Vagina (tissue), 2 donors: Measurements from ENCODE around the gene ADGRG2. TPM values are rescaled to one million over a fixed set of nuclear protein-coding genes. Genes with fewer than 3 reads are reported as not detected.
"Not testable (repeated sequence)": the region's sequence is repeated elsewhere in the genome, so short reads cannot be mapped to it uniquely, and the experiment has no call there.

Experiments
- DNase-seq, 2 donors: peaks; one replicate each; pipeline ENCODE4 v3.0.0-alpha.2; 2017; ENCODE audit errors: extremely low spot score in 2 of 2
- H3K27ac ChIP-seq: fragments of 200-600 bp; sonication (generic); one replicate; pipeline ENCODE4 v1.5.1; 2019
- H3K27me3 ChIP-seq: fragments of 200-600 bp; sonication (generic); one replicate; pipeline ENCODE4 v1.5.1; 2019
- H3K36me3 ChIP-seq, 2 donors: fragments of 200-600 bp; sonication (generic); one replicate each; pipeline ENCODE4 v1.5.1; 2017 to 2019
- H3K4me1 ChIP-seq: fragments of 200-600 bp; sonication (generic); one replicate; pipeline ENCODE4 v1.5.1; 2019
- H3K4me3 ChIP-seq, 2 donors: fragments of 200-600 bp; sonication (generic); 1 replicate in 1 of 2; 2 replicates in 1 of 2; pipeline ENCODE4 v1.5.1; 2016 to 2019
- H3K9me3 ChIP-seq: fragments of 200-600 bp; sonication (generic); one replicate; pipeline ENCODE4 v1.5.1; 2019
- POLR2A ChIP-seq, 2 donors: fragments of 450-650 bp; IDR thresholded peaks; one replicate each; pipeline ENCODE4 v1.6.1; 2017; ENCODE audit warnings: antibody characterized with exemption in 2 of 2, mild to moderate bottlenecking in 2 of 2, moderate library complexity in 2 of 2
- POLR2AphosphoS5 ChIP-seq, 2 donors: sonication (generic); formaldehyde crosslinking; IDR thresholded peaks; one replicate each; pipeline ENCODE4 v1.9.0; 2017; ENCODE audit warnings: antibody characterized with exemption in 2 of 2, mild to moderate bottlenecking in 2 of 2, low read depth in 1 of 2; ENCODE audit not compliant: insufficient read depth in 1 of 2
- intact Hi-C: fragments of 100-400 bp; cut with DNase I; formaldehyde crosslinking; loops from one replicate; pipeline ENCODE4 v1.15.1; 2023
- total RNA-seq: library from RNA; depleted of rRNA; stranded (reverse); fragments of >200 nt; gene quantifications from one replicate; pipeline ENCODE4 v1.2.3, GENCODE V29; 2016
- TF ChIP-seq, protein P1 (sequence below), 3 experiments: fragments of 450-650 bp in 2 of 3; fragments of 200-600 bp in 1 of 3; sonication (generic) in 1 of 3; IDR thresholded peaks; one replicate each; pipeline ENCODE4 v1.5.1; 2017 to 2019; ENCODE audit warnings: antibody characterized with exemption in 3 of 3, mild to moderate bottlenecking in 2 of 3, moderate library complexity in 2 of 3

ADGRG2 gene
- total RNA-seq, 1 donor from 2014 or later, result 2.0 TPM

- H3K9me3 ChIP-seq, result no peaks in the 10 kb centered on the region
- H3K4me1 ChIP-seq, result no peaks in the 10 kb centered on the region
- intact Hi-C loops, result no loop called here
- TF ChIP-seq POLR2A (IDR thresholded peaks at IDR 0.05) (no peak), POLR2AphosphoS5 (IDR thresholded peaks at IDR 0.05; ENCODE audit: insufficient read depth in 1 of 2, low read depth in 1 of 2) (no peak)
- TF ChIP-seq, protein P1, sequence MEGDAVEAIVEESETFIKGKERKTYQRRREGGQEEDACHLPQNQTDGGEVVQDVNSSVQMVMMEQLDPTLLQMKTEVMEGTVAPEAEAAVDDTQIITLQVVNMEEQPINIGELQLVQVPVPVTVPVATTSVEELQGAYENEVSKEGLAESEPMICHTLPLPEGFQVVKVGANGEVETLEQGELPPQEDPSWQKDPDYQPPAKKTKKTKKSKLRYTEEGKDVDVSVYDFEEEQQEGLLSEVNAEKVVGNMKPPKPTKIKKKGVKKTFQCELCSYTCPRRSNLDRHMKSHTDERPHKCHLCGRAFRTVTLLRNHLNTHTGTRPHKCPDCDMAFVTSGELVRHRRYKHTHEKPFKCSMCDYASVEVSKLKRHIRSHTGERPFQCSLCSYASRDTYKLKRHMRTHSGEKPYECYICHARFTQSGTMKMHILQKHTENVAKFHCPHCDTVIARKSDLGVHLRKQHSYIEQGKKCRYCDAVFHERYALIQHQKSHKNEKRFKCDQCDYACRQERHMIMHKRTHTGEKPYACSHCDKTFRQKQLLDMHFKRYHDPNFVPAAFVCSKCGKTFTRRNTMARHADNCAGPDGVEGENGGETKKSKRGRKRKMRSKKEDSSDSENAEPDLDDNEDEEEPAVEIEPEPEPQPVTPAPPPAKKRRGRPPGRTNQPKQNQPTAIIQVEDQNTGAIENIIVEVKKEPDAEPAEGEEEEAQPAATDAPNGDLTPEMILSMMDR (IDR thresholded peaks at IDR 0.05), result no peak
- DNase-seq, result no peak
- H3K27ac ChIP-seq, result no peak overlapping the region
- no peak overlapping the region for H3K4me3 ChIP-seq
- H3K36me3 ChIP-seq, result no peaks in the 10 kb centered on the region
- no peaks in the 10 kb centered on the region for H3K27me3 ChIP-seq
Observed at GRCh38 chrX:18992829-18993228, 129.4 kb downstream of the ADGRG2 start.

DNA sequence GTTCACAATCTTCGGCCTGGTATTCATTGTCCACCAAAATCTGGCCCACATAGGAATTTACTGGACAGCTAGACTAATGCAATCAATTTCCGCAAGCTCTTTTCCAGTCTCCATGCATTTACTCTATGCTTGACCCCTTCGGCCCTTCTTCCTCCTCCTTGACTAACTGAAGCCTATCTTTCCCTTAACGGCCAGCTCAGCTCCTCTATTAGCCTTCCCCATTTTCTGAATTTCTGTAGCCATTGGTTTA lies 137.2 kb downstream of the ADGRG2 start:
- intact Hi-C loops, result no loop called here
- Histone ChIP-seq H3K4me3 (peak overlapping the region; percentile 52 to 54), H3K27ac (peak overlapping the region; percentile 83), H3K9me3 (no peaks in the 10 kb centered on the region), H3K4me1 (no peaks in the 10 kb centered on the region), H3K36me3 (no peaks in the 10 kb centered on the region), H3K27me3 (no peaks in the 10 kb centered on the region)
- TF ChIP-seq POLR2A (IDR thresholded peaks at IDR 0.05) (no peak), POLR2AphosphoS5 (IDR thresholded peaks at IDR 0.05; ENCODE audit: insufficient read depth in 1 of 2, low read depth in 1 of 2) (no peak)
- no peak for DNase-seq

DNA sequence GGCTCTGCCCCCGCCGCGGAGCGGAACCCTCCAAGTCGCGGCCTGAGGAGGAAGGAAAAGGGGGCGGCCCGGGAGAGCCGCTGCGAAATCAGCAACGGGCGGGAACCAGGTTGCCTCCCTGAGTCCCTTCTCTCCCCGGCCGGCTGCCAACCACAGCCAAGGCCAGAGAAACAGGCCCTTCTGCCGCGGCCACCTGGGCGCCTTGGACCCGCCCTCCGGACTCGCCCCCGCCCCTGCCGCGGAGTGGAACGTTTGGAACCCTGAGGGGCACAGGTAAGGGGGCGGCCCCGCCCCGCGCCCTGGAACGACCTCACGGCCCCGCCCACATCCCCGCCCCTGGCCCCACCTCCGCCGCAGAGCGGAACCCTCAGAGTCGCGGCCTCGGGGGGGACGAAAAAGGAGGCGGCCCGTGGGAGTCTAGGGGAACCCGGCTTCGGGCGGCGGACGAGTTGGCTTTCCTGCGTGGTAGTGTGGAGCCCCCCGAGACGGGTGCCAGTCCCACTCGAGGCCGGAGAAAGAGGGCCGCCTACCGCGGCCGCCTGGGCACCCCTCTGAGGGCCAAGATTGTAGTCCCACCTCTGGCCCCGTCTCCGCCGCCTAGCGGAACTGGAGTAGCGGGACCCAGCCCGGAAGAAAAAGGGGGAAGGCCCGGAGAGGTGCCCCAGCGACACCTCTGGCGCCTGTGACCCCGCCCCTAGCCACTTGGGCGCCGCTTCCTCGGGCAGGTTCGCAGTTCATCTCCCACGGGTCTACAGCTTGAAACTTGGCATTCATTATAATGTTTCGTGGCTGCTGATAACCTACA lies 137.7 kb downstream of the ADGRG2 start:
- Histone ChIP-seq H3K4me3 (peak overlapping the region; percentile 52 to 54), H3K4me1 (no peaks in the 10 kb centered on the region), H3K27ac (peak overlapping the region; percentile 83), H3K27me3 (no peaks in the 10 kb centered on the region), H3K9me3 (no peaks in the 10 kb centered on the region), H3K36me3 (no peaks in the 10 kb centered on the region)
- TF ChIP-seq POLR2AphosphoS5 (IDR thresholded peaks at IDR 0.05; ENCODE audit: insufficient read depth in 1 of 2, low read depth in 1 of 2), result peak in 1 of 2 donors; percentile 75
- TF ChIP-seq POLR2A (IDR thresholded peaks at IDR 0.05), result peak in 1 of 2 donors; percentile 17
- TF ChIP-seq, protein P1 (IDR thresholded peaks at IDR 0.05), result peak in 1 of 3 experiments; percentile 55
- no peak for DNase-seq
- intact Hi-C loops, result no loop called here

DNA sequence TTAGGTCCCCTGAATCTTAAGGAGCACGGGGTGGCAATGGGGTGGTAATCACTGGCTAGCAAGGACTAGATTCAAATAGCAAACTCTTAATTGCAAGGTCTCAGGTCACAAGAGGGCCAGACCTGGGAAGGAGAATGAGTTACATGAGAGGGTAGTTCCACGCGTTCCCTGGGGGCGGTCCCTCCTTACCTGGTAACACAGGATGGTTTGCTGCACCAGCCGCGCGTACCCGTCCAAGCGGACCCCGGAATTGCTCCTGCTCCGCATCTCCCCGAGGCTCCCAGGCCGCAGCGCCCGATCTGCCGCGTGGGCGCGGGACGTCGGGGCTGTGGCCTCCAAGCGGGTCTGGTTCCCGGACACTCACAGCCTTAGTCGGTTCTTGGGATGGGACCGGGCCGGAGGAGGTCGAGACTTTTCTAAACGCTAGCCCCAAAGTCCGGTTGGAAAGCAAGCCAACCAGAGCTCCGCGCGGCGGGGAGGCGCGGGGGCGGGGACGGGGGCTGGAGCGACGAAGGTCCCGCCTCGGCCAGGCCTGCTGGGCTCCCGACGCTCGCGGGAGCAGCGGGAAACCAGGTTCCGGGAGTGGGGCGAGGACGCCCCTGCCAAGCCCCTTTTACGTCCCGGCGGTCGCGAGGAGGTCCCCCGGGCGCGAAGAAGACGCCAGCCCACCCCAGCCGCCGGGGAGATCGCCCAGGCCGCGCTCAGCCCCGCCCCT lies 138.4 kb downstream of the ADGRG2 start, which contains the start of gene PHKA2:
Gene PHKA2, minus strand, starts transcription at position 449 of the 715 bp plus-strand sequence. Its CDS starts 182 bp downstream, at position 267.
- Histone ChIP-seq H3K4me3 (peak within 1 kb of the TSS; percentile 52 to 54), H3K4me1 (no peaks in the 10 kb centered on the region), H3K27ac (peak within 1 kb of the TSS; percentile 83), H3K27me3 (no peaks in the 10 kb centered on the region), H3K9me3 (no peaks in the 10 kb centered on the region), H3K36me3 (no peaks in the 10 kb centered on the region)
- intact Hi-C loops, result no loop called here
- DNase-seq, result no peak
- TF ChIP-seq, protein P1 (IDR thresholded peaks at IDR 0.05), result no peak
- TF ChIP-seq POLR2A (IDR thresholded peaks at IDR 0.05) (no peak), POLR2AphosphoS5 (IDR thresholded peaks at IDR 0.05; ENCODE audit: insufficient read depth in 1 of 2, low read depth in 1 of 2) (no peak)

- no peaks in the 10 kb centered on the region for H3K9me3 ChIP-seq
- intact Hi-C loops, result no loop called here
- TF ChIP-seq POLR2AphosphoS5 (IDR thresholded peaks at IDR 0.05; ENCODE audit: insufficient read depth in 1 of 2, low read depth in 1 of 2), result no peak
- TF ChIP-seq, protein P1 (IDR thresholded peaks at IDR 0.05), result no peak
- TF ChIP-seq POLR2A (IDR thresholded peaks at IDR 0.05), result no peak
- no peak overlapping the region for H3K27ac ChIP-seq
- no peaks in the 10 kb centered on the region for H3K36me3 ChIP-seq
- H3K4me1 ChIP-seq, result no peaks in the 10 kb centered on the region
- DNase-seq, result no peak
- no peaks in the 10 kb centered on the region for H3K27me3 ChIP-seq
- H3K4me3 ChIP-seq, result no peak overlapping the region
Observed at GRCh38 chrX:18981124-18981807, 141.0 kb downstream of the ADGRG2 start.

GRCh38 chrX:18980262-18980661 lies 142.0 kb downstream of the ADGRG2 start:
- H3K27me3 ChIP-seq, DNase-seq, H3K27ac ChIP-seq, H3K36me3 ChIP-seq, intact Hi-C loops, H3K9me3 ChIP-seq, H3K4me1 ChIP-seq, H3K4me3 ChIP-seq: not testable (repeated sequence)
